M059J (cell line): Measurements from ENCODE around the gene SELP. TPM values are rescaled to one million over a fixed set of nuclear protein-coding genes. Genes with fewer than 3 reads are reported as not detected.

ENCODE experiments used
- total RNA-seq: library from RNA; depleted of rRNA; stranded (reverse); fragments of >200 nt; shearing (Covaris generic); gene quantifications from 2 replicates; pipeline ENCODE4 v1.2.3, GENCODE V29; 2014; rRNA removed

The SELP gene
- total RNA-seq, 1 experiment from 2014 or later = not detected

Other genes with a start within 250 kb of the SELP start
- gene CCDC181, start 202.7 kb downstream of the SELP start, total RNA-seq = 0.37 and 1.4 TPM in 2 replicates
- 8.1 and 10.4 TPM in 2 replicates for gene SLC19A2, start 144.2 kb downstream of the SELP start, total RNA-seq
- gene F5, start 43.6 kb downstream of the SELP start, total RNA-seq = not detected in 2 replicates
- 0.15 TPM in 1 of 2 replicates, not detected in the other for gene SELL, start 81.5 kb upstream of the SELP start, total RNA-seq
- gene SELE, start 104.0 kb upstream of the SELP start, total RNA-seq = not detected in 2 replicates
- 3.4 and 5.4 TPM in 2 replicates for gene METTL18, start 164.8 kb upstream of the SELP start, total RNA-seq